VCaP (cell line): ENCODE data around the gene USP54.

Source experiments
- H3K27ac ChIP-seq: fragments of 450-650 bp; 2 replicates; pipeline ENCODE4 v1.5.1; 2017
- TF ChIP-seq, protein P1 (sequence below): fragments of 450-650 bp; conservative IDR thresholded peaks from 2 replicates; pipeline ENCODE4 v1.5.1; 2017; ENCODE audit warnings: mild to moderate bottlenecking, moderate library complexity

The USP54 gene

DNA sequence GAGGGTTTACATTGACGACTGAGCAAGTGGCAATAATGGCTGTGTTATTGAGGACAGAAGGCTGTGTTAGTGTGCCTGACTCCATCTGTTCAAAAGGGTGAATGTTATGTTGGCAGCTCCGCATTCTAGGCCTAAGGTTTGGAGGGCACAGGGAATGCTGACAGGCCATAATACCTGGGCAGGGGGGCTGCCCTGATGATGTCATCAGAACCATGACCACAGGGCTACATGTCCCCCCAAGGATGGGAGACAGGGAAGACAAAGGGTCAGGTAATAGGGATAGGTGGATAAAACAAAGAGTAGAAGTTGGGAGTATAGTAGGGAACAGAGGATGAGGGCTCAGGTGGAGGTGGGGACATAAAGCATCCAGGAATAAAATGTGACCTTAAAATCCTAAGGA, 93.5 kb downstream of the USP54 start:
- peak overlapping the region; percentile 90; the same call in 1 of the 2 replicates for H3K27ac ChIP-seq
- TF ChIP-seq, protein P1, sequence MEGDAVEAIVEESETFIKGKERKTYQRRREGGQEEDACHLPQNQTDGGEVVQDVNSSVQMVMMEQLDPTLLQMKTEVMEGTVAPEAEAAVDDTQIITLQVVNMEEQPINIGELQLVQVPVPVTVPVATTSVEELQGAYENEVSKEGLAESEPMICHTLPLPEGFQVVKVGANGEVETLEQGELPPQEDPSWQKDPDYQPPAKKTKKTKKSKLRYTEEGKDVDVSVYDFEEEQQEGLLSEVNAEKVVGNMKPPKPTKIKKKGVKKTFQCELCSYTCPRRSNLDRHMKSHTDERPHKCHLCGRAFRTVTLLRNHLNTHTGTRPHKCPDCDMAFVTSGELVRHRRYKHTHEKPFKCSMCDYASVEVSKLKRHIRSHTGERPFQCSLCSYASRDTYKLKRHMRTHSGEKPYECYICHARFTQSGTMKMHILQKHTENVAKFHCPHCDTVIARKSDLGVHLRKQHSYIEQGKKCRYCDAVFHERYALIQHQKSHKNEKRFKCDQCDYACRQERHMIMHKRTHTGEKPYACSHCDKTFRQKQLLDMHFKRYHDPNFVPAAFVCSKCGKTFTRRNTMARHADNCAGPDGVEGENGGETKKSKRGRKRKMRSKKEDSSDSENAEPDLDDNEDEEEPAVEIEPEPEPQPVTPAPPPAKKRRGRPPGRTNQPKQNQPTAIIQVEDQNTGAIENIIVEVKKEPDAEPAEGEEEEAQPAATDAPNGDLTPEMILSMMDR, result no peak

DNA sequence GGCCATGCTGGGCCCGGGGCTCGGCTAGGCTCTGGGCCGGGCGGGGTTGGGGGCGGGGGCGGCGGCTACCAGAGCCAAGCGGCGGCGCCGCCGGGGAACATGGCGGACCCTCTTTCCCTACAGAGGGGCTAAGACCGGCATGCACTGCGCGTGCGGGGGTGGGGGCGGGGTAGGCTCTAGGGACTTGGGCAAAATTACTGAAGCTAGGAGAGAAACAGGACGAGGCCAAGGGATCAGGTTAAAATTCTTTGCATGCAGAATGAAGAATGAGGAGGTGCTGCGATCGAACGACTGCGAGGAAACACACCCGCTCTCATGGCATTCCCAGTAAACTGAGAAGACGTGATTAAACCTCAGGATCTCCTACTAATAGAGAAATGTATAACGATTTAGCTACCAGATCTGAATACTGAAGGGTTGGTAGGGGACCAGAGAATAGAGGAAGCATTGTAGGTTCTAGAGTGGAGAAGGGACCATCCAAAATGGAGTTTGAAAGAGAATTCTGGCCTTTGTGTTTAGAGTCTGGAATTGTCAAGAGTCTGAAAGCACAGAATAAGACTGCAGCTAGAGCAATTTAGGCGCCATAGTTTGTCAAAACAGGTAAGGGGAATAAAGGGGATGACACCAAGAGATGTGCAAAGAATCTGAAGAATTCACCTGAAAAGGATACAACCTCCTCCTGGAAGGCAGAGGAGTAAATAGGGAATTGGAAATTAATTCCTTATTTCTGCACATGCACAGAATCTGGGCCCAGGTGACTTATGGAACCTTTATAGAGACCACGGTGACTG, 95.1 kb downstream of the USP54 start, which contains the start of gene PPP3CB:
PPP3CB (minus strand) TSS at position 141 of the 791 bp plus-strand sequence; CDS start at position 6, 135 bp downstream.
- H3K27ac ChIP-seq, result peak within 1 kb of the TSS; percentile 90
- TF ChIP-seq, protein P1, result no peak

DNA sequence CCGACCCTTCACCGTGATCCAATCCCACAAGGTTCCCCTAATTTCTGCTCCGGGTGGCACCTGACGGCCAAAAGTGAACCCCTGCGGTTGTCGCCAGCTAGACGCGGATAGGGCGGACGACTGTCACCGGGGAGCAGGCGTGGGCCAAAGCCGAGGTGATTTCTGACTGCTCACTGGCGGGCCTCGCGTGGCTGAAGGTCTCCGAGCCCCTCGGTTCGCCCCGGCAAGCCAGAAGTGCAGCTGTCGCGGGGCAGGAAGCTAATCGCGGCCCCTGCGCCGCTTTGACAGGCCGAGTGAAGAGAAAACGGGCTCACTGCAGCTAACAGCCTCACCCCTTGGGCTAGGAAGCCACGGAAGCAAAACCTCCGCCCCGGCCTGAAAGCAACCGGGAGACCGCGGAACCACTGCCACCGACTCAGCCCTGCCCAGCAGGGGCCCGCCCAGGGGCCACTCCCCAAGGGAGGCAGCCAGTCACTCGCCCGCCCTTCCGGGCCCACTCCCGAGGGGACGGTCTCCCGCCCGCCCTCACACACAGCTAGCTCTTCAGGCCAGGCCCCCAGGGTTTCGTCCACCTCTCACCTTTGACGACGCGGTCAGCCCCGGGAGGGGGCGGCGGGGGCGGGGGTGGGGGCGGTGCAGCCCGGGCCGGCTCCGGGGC, 95.8 kb downstream of the USP54 start:
- H3K27ac ChIP-seq, result peak overlapping the region; percentile 90
- TF ChIP-seq, protein P1, result no peak

DNA sequence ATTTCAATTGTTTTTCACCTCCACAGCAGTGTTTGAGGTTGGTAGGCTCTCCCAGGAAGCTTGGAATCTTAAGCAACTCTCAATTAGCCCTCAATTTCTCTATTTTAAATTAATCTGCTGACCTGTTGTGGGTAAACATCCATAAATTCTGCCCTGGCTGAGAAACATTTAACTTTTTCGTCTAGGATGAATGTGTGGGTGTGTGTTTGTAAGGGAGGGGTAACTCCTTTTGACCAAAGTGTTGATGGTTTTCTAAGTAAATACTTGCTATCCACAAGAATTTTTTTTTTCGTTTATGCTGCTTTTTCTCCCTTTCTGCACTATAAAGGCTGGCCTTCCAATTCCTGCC, 96.3 kb downstream of the USP54 start:
- TF ChIP-seq, protein P1, result no peak
- peak overlapping the region; percentile 90 for H3K27ac ChIP-seq

DNA sequence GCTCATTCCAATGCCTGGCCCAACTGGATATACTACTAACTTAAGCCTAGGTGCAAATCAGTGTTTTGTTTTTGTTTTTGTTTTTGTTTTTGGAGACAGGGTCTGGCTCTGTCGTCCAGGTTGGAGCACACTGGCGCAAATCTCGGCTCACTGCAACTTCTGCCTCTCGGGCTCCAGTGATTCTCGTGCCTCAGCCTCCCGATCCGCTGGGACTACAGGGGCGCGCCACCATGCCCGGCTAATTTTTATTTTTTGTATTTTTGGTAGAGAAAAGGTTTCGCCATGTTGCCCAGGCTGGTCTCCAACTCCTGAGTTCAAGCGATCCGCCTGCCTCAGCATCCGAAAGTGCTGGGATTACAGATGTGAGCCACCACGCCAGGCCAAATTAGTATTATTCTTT, 96.9 kb downstream of the USP54 start:
- H3K27ac ChIP-seq, result peak overlapping the region; percentile 90
- TF ChIP-seq, protein P1, result no peak

DNA sequence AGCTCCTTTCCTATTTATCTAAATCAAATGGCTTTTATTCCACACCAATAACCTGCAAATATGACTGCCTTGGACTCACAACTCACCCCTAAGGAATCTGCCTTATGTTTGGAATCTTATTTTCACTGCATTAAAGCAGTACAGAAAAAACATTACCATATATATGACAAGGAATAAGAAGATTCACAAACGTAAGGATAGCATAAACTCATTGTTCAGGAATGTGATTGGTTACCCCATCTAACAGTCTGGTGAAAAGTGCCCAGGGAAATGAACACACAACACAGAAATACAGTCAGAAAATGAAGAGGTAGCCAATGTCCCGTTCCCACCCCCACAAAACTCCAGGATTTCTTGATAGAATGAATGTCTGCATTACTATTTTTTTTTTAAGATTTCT, 97.4 kb downstream of the USP54 start:
- TF ChIP-seq, protein P1, result no peak
- peak overlapping the region; percentile 90 for H3K27ac ChIP-seq

DNA sequence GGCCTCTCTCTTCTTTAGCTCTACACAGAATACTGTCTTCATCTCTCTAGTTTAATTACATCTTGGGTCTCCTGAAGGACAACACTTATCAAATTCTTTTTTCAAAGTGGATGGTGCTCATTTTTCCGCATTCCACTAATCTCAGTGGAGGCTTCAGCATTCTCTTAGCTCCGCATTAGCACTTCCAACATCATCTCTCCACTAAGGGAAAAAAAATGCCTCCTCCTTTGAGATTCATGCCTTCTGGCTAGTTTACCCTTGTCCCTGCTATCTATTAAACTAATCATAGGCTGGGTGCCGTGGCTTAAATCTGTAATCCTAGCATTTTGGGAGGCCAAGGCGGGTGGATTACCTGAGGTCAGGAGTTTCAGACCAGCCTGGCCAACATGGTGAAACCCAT, 104.5 kb downstream of the USP54 start:
- TF ChIP-seq, protein P1, result no peak
- no peak overlapping the region for H3K27ac ChIP-seq
